Tibial artery (tissue), 4 donors: ENCODE results near the gene FRS3.

Source experiments
- DNase-seq, 2 donors: peaks; one replicate each; pipeline ENCODE4 v3.0.0-alpha.2; 2019
- H3K27ac ChIP-seq, 2 donors: fragments of 200-600 bp; sonication (generic) in 1 of 2; 1 replicate in 1 of 2; 2 replicates in 1 of 2; pipeline ENCODE4 v1.5.1; 2018 to 2019; ENCODE audit warnings: mild to moderate bottlenecking in 1 of 2
- H3K27me3 ChIP-seq, 2 donors: fragments of 200-600 bp; sonication (generic) in 1 of 2; one replicate each; pipeline versions ENCODE4 v1.5.1 to v1.6.0; 2016 to 2019
- H3K36me3 ChIP-seq, 3 donors: fragments of 200-600 bp; sonication (generic) in 2 of 3; one replicate each; pipeline ENCODE4 v1.5.1; 2016 to 2019; ENCODE audit warnings: mild to moderate bottlenecking in 2 of 3
- H3K4me1 ChIP-seq, 4 donors: fragments of 200-600 bp; sonication (generic) in 2 of 4; 1 replicate in 3 of 4; 2 replicates in 1 of 4; pipeline ENCODE4 v1.5.1; 2016 to 2019
- H3K4me3 ChIP-seq, 2 donors: fragments of 200-600 bp; sonication (generic) in 1 of 2; 1 replicate in 1 of 2; 2 replicates in 1 of 2; pipeline ENCODE4 v1.5.1; 2018 to 2019; ENCODE audit warnings: mild to moderate bottlenecking in 2 of 2
- H3K9me3 ChIP-seq, 3 donors: fragments of 200-600 bp; sonication (generic) in 1 of 3; one replicate each; pipeline ENCODE4 v1.5.1; 2016 to 2019
- CTCF ChIP-seq, 2 experiments: fragments of 200-600 bp in 1 of 2; fragments of 450-650 bp in 1 of 2; IDR thresholded peaks; one replicate each; pipeline ENCODE4 v1.5.1; 2017 to 2019; ENCODE audit warnings: antibody characterized with exemption in 2 of 2, mild to moderate bottlenecking in 1 of 2, moderate library complexity in 1 of 2
- intact Hi-C: fragments of 100-400 bp; cut with DNase I; formaldehyde crosslinking; loops from one replicate; pipeline ENCODE4 v1.15.0; 2023; ENCODE audit warnings: low total_unique reads

FRS3 gene

DNA sequence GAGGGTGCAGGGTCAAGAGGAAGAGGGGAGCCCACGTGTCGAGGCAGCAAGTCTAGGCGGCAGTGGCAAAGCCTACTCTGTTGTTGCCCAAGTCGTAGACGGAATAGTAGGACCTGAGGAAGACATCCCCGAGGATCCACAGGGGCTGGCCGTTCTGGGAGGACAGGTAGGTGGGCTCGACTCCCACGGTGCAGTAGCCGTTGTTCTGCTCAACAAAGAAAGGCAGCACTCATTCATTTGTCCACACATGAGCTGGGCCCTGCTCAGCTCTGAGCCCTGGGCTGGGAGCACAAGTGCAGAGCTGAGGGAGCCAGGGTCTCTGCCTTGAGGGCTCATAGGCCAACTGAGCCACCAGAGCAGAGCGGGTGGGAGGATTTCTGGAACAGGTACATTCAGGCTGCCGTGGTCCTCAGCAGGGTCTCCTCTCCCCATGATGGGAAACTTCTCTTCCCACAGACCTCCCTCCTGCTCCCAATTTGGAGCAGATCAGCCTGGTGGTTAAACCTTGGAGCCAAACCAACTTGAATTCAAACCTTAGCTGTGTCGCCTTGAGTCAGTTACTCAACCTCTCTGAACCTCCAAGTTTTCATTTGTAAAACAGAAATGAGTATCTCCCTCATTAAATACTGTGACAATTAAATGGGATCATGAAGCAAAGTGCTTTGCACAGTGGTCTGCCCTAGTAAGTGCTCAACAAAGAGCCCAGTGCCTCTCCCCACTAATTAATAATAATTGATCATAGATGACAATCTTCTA is 42.7 kb downstream of the FRS3 start:
- TF ChIP-seq CTCF (IDR thresholded peaks at IDR 0.05), result no peak
- Histone ChIP-seq H3K4me1 (peaks cover 6 to 23% (median 14%) of the 10 kb centered on the region in 4 donors), H3K4me3 (no peak overlapping the region), H3K9me3 (no peaks in the 10 kb centered on the region), H3K36me3 (no peaks in the 10 kb centered on the region), H3K27me3 (peaks cover 0 to 3% of the 10 kb centered on the region in 2 donors), H3K27ac (no peak overlapping the region)
- intact Hi-C loops, result no loop called here
- no peak for DNase-seq

DNA sequence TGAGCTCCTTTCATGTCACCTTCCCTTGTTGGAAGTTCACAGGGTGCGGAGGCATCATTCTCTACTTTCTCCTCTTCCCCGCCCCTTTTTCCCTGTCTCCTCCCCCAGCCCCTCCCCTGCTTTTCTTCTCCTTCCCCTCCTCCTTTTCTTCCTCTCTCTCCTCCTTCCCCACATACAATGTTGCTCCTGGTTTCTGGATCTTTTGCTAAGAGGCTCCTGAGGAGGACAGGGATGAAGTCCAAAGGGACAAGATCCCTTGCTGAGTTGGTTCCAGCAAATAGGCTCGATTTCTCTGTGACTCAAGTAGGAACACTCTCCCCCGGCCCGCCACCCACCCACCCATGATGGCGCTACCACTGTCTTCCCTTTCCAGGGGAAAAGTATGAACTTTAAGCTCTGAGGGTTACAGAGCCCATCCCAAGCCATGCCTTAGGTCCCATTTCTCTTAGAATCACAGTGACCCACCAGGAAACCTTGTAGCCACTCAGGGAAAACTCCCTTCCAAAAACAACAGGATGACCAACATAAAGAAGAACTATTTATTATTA is 43.4 kb downstream of the FRS3 start:
- TF ChIP-seq CTCF (IDR thresholded peaks at IDR 0.05), result no peak
- Histone ChIP-seq H3K9me3 (no peaks in the 10 kb centered on the region), H3K27ac (no peak overlapping the region), H3K4me1 (peaks cover 6 to 29% (median 14%) of the 10 kb centered on the region in 4 donors), H3K27me3 (peaks cover 0 to 3% of the 10 kb centered on the region in 2 donors), H3K36me3 (no peaks in the 10 kb centered on the region), H3K4me3 (no peak overlapping the region)
- no peak for DNase-seq
- intact Hi-C loops, result no loop called here

DNA sequence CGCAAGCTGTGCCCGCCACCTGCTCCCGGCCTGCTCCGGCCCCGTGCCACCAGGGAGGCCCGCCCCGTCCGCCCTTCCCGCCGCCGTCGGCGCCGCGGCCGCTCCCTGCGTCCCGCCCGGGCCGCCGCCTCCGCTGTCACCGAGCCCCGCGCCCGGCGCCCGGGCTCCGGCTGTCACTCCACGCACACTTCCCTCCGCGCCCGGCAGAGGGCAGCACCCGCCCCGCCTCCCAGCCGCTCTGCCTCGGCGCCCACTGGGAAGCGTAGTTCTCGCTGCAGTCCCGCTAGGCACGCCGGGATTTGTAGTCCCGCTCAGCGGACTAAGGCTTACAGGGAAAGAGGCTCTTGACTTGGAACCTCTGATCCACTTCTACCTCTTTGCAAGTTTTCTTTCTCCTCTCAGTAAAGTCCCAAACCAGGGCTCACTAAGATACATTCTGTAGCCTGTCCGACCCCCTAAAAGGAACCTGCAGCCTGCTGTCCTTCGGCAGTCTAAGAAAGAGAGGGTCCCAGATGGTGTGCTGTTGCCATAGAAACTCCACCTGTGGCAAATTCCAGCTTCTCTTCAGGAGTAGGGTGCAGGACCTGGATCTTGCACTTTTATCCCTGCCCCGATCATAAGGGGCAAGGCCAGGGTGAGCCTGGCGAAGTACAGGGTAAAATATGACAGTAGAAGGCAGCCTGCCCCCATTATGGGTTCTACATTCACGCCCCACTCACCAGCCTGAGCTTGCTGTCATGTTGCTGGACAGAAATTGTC is 44.1 kb downstream of the FRS3 start, which contains the start of gene TFEB:
Gene TFEB, minus strand, starts transcription at position 182 of the 759 bp plus-strand sequence. CDS start 44,395 bp downstream, outside the sequence.
- H3K27me3 ChIP-seq, result peaks cover 0 to 3% of the 10 kb centered on the region in 2 donors
- H3K36me3 ChIP-seq, result no peaks in the 10 kb centered on the region
- peak; percentile 96 for DNase-seq
- H3K4me1 ChIP-seq, result peaks cover 6 to 36% (median 15%) of the 10 kb centered on the region in 4 donors
- peak; percentile 86 to 98 for TF ChIP-seq CTCF (IDR thresholded peaks at IDR 0.05)
- H3K9me3 ChIP-seq, result no peaks in the 10 kb centered on the region
- H3K4me3 ChIP-seq, result peak within 1 kb of the TSS; percentile 81 to 85
- peak within 1 kb of the TSS; percentile 94 for H3K27ac ChIP-seq
- intact Hi-C loops, result loop anchor here (2.0 kb wide), 1 partner anchor 29 kb away; no protein-coding TSS in a partner anchor

GRCh38 chr6:41734666-41735426 is 44.9 kb downstream of the FRS3 start:
- intact Hi-C loops, result loop anchor here (2.0 kb wide), 1 partner anchor 28 kb away; no protein-coding TSS in a partner anchor
- no peaks in the 10 kb centered on the region for H3K36me3 ChIP-seq
- peaks cover 6 to 42% (median 17%) of the 10 kb centered on the region in 4 donors for H3K4me1 ChIP-seq
- no peaks in the 10 kb centered on the region for H3K9me3 ChIP-seq
- DNase-seq, result peak; percentile 81 to 90
- peaks cover 0 to 2% of the 10 kb centered on the region in 2 donors for H3K27me3 ChIP-seq
- H3K27ac ChIP-seq, result peak overlapping the region; percentile 94
- TF ChIP-seq CTCF (IDR thresholded peaks at IDR 0.05), result no peak
- H3K4me3 ChIP-seq, result peak overlapping the region; percentile 81 to 85
